ENCODE measurements around the gene ANKMY1.
A peak's percentile ranks its signal among the peaks of the same experiment; 100 is the strongest.

Gene ANKMY1

DNA sequence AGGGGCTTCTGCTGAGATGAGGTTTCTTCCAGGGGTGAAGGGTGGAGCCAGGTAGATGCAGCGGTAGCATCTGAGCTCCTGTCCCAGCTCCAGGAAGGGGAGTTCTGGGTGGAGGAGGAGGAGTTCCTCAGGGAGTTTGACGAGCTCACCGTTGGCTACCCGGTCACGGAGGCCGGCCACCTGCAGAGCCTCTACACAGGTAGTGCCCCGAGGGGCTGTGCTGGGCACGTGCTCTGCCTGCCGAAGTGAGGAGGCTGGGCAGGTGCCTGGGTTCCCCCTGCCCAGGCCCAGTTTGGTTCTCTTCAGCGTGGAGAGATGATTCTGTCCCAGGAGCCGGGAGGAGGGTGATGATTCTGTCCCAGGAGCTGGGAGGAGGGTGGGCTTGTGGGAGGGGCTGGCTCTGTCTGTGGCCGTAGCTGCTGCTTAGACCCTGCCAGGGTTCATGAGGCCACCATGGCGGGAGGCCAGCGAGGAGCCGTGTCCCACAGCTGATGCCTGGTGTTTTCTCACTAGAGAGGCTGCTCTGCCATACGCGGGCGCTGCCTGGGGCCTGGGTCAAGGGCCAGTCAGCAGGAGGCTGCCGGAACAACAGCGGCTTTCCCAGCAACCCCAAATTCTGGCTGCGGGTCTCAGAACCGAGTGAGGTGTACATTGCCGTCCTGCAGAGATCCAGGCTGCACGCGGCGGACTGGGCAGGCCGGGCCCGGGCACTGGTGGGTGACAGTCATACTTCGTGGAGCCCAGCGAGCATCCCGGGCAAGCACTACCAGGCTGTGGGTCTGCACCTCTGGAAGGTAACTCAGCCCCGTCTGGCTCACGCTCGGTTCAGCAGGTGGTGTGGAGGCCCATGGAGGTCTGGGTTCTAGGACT lies 37.0 kb upstream of the ANKMY1 start:
- no peak for DNase-seq (ENCODE audit: low spot score)

DNA sequence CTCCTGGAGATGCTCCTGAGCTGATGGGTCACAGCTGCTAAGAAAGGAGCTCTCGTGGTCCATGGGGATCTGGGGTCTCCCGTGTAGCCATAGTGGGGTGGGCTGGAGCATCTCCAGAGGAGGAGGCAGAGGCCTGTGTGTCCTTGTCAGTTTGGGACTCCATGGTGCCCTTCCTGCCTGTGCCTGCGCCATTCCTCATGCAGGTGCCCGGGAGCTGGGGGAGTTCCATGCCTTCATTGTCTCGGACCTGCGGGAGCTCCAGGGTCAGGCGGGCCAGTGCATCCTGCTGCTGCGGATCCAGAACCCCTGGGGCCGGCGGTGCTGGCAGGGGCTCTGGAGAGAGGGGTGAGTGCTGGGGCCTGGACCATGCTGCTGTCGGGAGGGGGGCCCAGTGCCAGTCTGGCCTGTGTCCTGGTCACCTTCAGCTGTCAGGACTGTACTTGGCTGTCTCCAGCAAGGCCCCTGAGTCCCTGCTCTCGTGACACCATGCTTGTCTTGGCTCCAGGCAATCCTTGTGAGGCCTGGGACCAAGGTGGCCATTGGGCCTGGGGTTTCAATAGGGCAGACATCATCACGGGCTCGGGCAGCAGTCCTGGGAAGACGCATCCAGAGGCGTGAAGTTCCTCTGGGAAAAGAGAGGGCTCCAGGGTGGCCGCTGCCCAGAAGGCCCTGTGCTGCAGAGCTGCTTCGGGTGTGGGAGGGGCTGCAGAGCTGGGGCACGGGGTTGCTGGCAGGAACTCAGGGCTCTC lies 36.1 kb upstream of the ANKMY1 start:
- DNase-seq (ENCODE audit: low spot score) = no peak

GRCh38 chr2:240593026-240593702 lies 35.4 kb upstream of the ANKMY1 start:
- DNase-seq (ENCODE audit: low spot score) = no peak

- DNase-seq (ENCODE audit: low spot score) = no peak
Observed at GRCh38 chr2:240591784-240592183, 34.0 kb upstream of the ANKMY1 start.

- DNase-seq (ENCODE audit: low spot score) = no peak
Observed at GRCh38 chr2:240591226-240591625, 33.4 kb upstream of the ANKMY1 start.

GRCh38 chr2:240590681-240591111 lies 32.9 kb upstream of the ANKMY1 start:
- DNase-seq (ENCODE audit: low spot score) = no peak

DNA sequence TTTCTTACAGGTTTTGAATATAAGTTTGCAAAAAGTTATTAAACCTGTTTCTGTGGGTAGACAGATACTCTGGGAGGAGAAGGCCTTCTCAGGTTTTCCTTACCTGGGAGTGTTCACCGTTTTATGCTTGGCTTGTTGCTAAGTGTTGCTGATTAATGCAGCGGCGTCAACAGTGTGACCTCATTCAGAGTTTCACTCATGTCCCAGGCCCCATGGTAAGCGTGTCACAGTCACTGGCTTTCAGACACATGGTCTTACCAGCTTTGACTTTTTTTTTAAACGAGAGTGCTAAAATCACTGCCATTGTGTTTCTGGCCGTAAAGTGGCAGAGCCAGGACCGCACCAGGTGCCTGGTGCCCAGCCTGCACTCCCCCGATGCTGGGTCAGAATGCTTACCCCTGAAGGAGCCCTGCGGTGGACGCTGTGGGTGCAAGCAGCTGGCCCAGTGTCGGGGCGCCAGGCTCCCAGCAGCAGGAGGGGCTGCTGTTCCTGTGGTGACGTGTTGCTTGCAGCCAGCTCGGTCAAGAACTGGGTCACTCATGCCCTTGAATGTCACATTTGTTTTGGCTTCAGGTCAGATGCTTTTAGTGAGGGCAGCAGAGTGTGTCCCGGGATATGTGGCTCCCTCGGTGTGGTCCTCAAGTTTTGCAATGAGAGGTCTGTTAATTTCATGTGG lies 32.2 kb upstream of the ANKMY1 start:
- no peak for DNase-seq (ENCODE audit: low spot score)

- DNase-seq (ENCODE audit: low spot score) = no peak
Observed at GRCh38 chr2:240589375-240589774, 31.6 kb upstream of the ANKMY1 start.

GRCh38 chr2:240588669-240589068 lies 30.9 kb upstream of the ANKMY1 start:
- no peak for DNase-seq (ENCODE audit: low spot score)

GRCh38 chr2:240588006-240588655 lies 30.3 kb upstream of the ANKMY1 start:
- no peak for DNase-seq (ENCODE audit: low spot score)

GRCh38 chr2:240586919-240587800 lies 29.4 kb upstream of the ANKMY1 start:
- peak; percentile 46 for DNase-seq (ENCODE audit: low spot score)

GRCh38 chr2:240586198-240586918 lies 28.6 kb upstream of the ANKMY1 start, which contains the start of gene CAPN10:
TSS of gene CAPN10 (plus strand) at chr2:240586734. CDS start at chr2:240586912, 178 bp downstream.
- peak; percentile 91 for DNase-seq (ENCODE audit: low spot score)

GRCh38 chr2:240585681-240586197 lies 28.0 kb upstream of the ANKMY1 start:
- no peak for DNase-seq (ENCODE audit: low spot score)

DNA sequence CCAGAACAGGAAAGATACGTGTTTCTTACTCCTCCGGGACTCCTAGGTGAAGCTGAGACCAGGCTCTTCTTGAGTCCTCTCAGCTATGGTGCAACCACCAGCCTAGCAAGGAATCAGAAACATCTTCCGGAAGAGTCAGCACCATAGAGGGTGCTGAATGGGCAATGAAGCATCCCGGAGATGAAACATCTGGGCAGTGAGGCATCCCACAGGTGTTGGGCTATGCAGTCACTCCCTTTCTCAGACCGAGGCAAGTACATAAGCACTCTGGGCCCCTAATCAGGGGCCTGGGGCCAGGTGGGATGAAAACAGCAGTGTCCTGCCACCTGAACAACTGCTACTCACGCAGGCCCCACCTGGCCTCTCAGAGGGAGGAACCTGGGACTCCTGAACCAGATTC lies 27.3 kb upstream of the ANKMY1 start:
- no peak for DNase-seq (ENCODE audit: low spot score)

DNA sequence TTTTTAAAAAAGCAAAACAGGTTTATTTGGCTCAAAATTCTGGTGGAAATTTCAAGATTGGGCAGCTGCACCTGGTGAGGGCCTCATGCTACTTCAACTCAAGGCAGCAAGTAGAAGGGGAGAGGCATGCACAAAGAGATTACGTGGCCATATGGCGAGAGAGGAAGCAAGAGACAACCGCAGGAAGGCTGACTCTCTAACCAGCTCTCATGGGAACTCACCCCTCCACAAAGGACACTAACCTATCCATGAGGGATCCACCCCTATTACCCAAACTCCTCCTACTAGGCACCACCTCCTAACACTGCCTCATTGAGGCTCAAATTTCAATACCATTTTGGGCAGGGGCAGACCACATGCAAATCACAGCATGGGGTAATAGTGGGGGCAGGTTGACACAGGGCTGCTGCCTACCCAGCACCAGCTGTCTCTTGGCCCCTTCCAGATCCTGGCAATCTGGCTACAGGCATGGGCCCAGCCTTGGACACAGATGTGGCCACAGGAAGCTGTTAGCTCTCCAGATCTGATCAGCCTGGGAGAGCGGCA lies 26.8 kb upstream of the ANKMY1 start:
- DNase-seq (ENCODE audit: low spot score) = peak; percentile 86

DNA sequence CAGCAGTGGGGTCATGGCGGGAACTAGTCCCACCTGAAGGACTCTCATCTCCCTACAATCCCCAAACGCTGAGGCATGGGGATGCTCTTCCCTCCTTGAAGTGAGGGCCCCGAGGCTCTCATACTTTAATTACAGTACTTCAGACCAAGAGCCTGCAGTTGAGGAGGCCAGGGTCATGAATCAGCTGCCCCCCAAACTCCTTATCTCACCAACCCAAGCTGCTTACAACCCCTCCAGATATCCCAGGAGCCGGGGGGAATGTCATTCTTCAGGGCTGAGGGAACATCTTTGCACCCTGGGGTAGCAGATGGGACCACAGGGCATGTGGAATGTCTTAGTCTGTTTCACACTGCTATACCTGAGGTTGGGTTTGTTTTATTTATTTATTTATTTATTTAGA lies 26.0 kb upstream of the ANKMY1 start:
- DNase-seq (ENCODE audit: low spot score) = no peak

- DNase-seq (ENCODE audit: low spot score) = no peak
Observed at GRCh38 chr2:240582781-240583180, 25.0 kb upstream of the ANKMY1 start.

DNA sequence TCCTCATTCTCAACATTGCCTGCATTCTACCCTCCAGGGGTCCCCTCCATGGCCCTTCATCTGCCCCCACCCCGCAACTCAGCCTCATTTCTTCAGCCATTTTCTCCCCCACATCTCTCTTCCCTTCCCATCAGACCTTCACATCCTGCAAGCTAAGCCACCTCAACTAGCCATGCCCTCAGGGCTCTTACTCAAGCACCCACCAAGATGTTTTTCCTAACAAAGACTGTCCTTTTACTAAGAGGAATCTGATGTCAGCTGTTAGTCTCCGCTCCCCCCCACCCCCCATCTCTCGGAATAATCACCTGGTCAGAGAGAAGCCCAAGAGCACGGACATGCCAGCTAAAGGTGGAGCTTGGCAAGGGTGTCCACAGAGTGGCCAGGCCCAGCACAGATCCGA lies 24.0 kb upstream of the ANKMY1 start:
- no peak for DNase-seq (ENCODE audit: low spot score)
